K562 (cell line): ENCODE data around the gene ITPR1. TPM values are rescaled to one million over a fixed set of nuclear protein-coding genes. Genes with fewer than 3 reads are reported as not detected.
A peak's percentile ranks its signal among the peaks of the same experiment; 100 is the strongest.

Experiments used
- BACH1 ChIP-seq: fragments of 200-800 bp; sonication (Bioruptor generic); IDR thresholded peaks from 2 replicates; pipeline ENCODE4 v1.6.1; 2016; ENCODE audit warnings: missing genetic modification characterization, missing compliant biosample characterization
- BDP1 ChIP-seq: IDR thresholded peaks from 3 replicates; pipeline ENCODE4 v1.6.1; 2011; ENCODE audit not compliant: insufficient read length, insufficient read depth
- C11orf30 ChIP-seq: fragments of 450-650 bp; IDR thresholded peaks from 2 replicates; pipeline ENCODE4 v1.6.1; 2016; ENCODE audit warnings: low read depth, mild to moderate bottlenecking
- CBX5 ChIP-seq: IDR thresholded peaks from 2 replicates; pipeline ENCODE4 v1.6.1; 2014; ENCODE audit warnings: low read depth, borderline replicate concordance
- CSDE1 ChIP-seq, 2 experiments: fragments of 450-650 bp; IDR thresholded peaks; 2 replicates each; pipeline ENCODE4 v1.6.1; 2016; ENCODE audit warnings: mild to moderate bottlenecking in 1 of 2
- FOXA3 ChIP-seq, 2 experiments: fragments of 450-650 bp in 1 of 2; sonication (generic) in 1 of 2; formaldehyde crosslinking; IDR thresholded peaks in 1 of 2; conservative IDR thresholded peaks in 1 of 2; 2 replicates each; pipeline versions ENCODE4 v1.4.0 to v1.8.0; 2020 to 2022; ENCODE audit warnings: mild to moderate bottlenecking in 2 of 2, missing genetic modification reagents in 1 of 2
- FOXJ3 ChIP-seq: sonication (generic); formaldehyde crosslinking; IDR thresholded peaks from 2 replicates; pipeline ENCODE4 v1.4.0; 2020; ENCODE audit warnings: mild to moderate bottlenecking, missing genetic modification reagents
- FOXK2 ChIP-seq, 2 experiments: fragments of 450-650 bp; IDR thresholded peaks in 1 of 2; conservative IDR thresholded peaks in 1 of 2; 2 replicates each; pipeline ENCODE4 v1.6.1; 2016; ENCODE audit warnings: low read depth in 2 of 2, mild to moderate bottlenecking in 1 of 2
- NEUROD1 ChIP-seq: fragments of 150-350 bp; IDR thresholded peaks from 2 replicates; pipeline ENCODE4 v1.6.1; 2014; ENCODE audit warnings: borderline replicate concordance, low read length, low read depth; ENCODE audit not compliant: partially characterized antibody
- PHB ChIP-seq: fragments of 250-450 bp; sonication (Bioruptor Pico); IDR thresholded peaks from 2 replicates; pipeline ENCODE4 v1.5.0; 2021
- PML ChIP-seq: IDR thresholded peaks from 2 replicates; pipeline ENCODE4 v1.6.1; 2012; ENCODE audit warnings: low read length, inconsistent platforms
- PREB ChIP-seq: sonication (generic); formaldehyde crosslinking; IDR thresholded peaks from 2 replicates; pipeline ENCODE4 v1.8.1; 2023; ENCODE audit warnings: mild to moderate bottlenecking, missing genetic modification reagents
- RBM17 ChIP-seq: fragments of 200-400 bp; formaldehyde crosslinking; IDR thresholded peaks from 2 replicates; pipeline ENCODE4 v1.6.1; 2017; ENCODE audit warnings: low read depth, mild to moderate bottlenecking, low read length, borderline replicate concordance
- SMARCA5 ChIP-seq: fragments of 450-650 bp; IDR thresholded peaks from 2 replicates; pipeline ENCODE4 v1.6.1; 2016
- STAT5B ChIP-seq: fragments of 250-450 bp; sonication (Bioruptor Pico); IDR thresholded peaks from 2 replicates; pipeline ENCODE4 v1.8.0; 2021; ENCODE audit warnings: mild to moderate bottlenecking, inconsistent platforms
- TAF9B ChIP-seq: fragments of 450-650 bp; IDR thresholded peaks from 2 replicates; pipeline ENCODE4 v1.6.1; 2018; ENCODE audit warnings: mild to moderate bottlenecking; ENCODE audit not compliant: partially characterized antibody
- ZBTB26 ChIP-seq: fragments of 450-650 bp; formaldehyde crosslinking; IDR thresholded peaks from 2 replicates; pipeline ENCODE4 v1.4.0; 2022; ENCODE audit warnings: missing genetic modification characterization
- ZFP1 ChIP-seq: fragments of 450-650 bp; formaldehyde crosslinking; IDR thresholded peaks from 2 replicates; pipeline ENCODE4 v1.4.0; 2020; ENCODE audit warnings: mild to moderate bottlenecking, mixed read lengths
- ZNF212 ChIP-seq: fragments of 450-650 bp; formaldehyde crosslinking; IDR thresholded peaks from 2 replicates; pipeline ENCODE4 v1.4.0; 2020; ENCODE audit warnings: mild to moderate bottlenecking
- ZNF395 ChIP-seq: fragments of 200-800 bp; sonication (Bioruptor generic); IDR thresholded peaks from 2 replicates; pipeline ENCODE4 v1.6.1; 2017; ENCODE audit warnings: missing genetic modification characterization, missing compliant biosample characterization
- ZNF592 ChIP-seq: fragments of 450-650 bp; IDR thresholded peaks from 2 replicates; pipeline ENCODE4 v1.6.1; 2017; ENCODE audit warnings: antibody characterized with exemption, mild to moderate bottlenecking
- polyA plus RNA-seq, 8 experiments: library from polyadenylated mRNA; depleted of rRNA in 4 of 8; stranded (reverse) in 5 of 8; unstranded in 3 of 8; fragments of >200 nt; fragmentation: Nextera tagmentation in 2 of 8; fragmentation: Illumina TruSeq in 1 of 8; extraction: Ambion mirVana in 2 of 8; extraction: Trizol in 1 of 8; gene quantifications; 2 replicates each; pipeline versions ENCODE4 v1.2.1 to v1.2.3, GENCODE V29; 2011 to 2014; ENCODE audit warnings: inconsistent platforms in 1 of 8, missing spikeins in 1 of 8
- total RNA-seq, 7 experiments: library from RNA; depleted of rRNA in 6 of 7; stranded (reverse); fragments of >200 nt in 6 of 7; fragmentation: Illumina TruSeq in 2 of 7; extraction: Trizol in 2 of 7; gene quantifications; 2 replicates each; pipeline versions ENCODE4 v1.2.1 to v1.2.3, GENCODE V29; 2011 to 2021; ENCODE audit warnings: low replicate concordance in 1 of 7

ITPR1 gene
- total and polyA plus RNA-seq, 9 of the 15 experiments (the other 6 are each of a cell fraction or from before 2014, with no cell fraction given): 22.4 to 40.0 (median 27.4) TPM

GRCh38 chr3:4533489-4534443 lies 40.6 kb downstream of the ITPR1 start (continued):
- TF ChIP-seq ZNF395 (peak; percentile 92), STAT5B (CRISPR knock-in tag) (no peak), ZFP1 (CRISPR knock-in tag) (no peak), FOXA3 (CRISPR knock-in tag; conservative IDR thresholded peaks at IDR 0.05 in 1 of 2, IDR thresholded peaks at IDR 0.05 in 1 of 2) (peak; percentile 5 to 27; a peak in 1 of 4 replicates), ZNF212 (CRISPR knock-in tag) (no peak), BACH1 (tag) (no peak; the same call in 1 of the 2 replicates), TAF9B (no peak), PREB (CRISPR knock-in tag) (no peak), NEUROD1 (peak; percentile 89), CBX5 (no peak), ZNF592 (peak; percentile 81), PHB (no peak), PML (peak; percentile 94), ZBTB26 (CRISPR knock-in tag) (no peak), CSDE1 (IDR thresholded peaks at IDR 0.05) (no peak), RBM17 (no peak), FOXJ3 (CRISPR knock-in tag) (no peak), FOXK2 (conservative IDR thresholded peaks at IDR 0.05 in 1 of 2, IDR thresholded peaks at IDR 0.05 in 1 of 2; ENCODE audit: low read depth in 2 of 2) (peak; percentile 72 to 73; a peak in 2 of 4 replicates), BDP1 (no peak), SMARCA5 (no peak), C11orf30 (no peak)
